RCC 7860 (cell line): ENCODE measurements around the gene CPEB1.

Experiments used
- DNase-seq: peaks from one replicate; pipeline ENCODE4 v3.0.0-alpha.2; 2015; ENCODE audit warnings: low spot score
- FAIRE-seq: peaks from 2 replicates; lab custom pipeline; 2012; peaks lifted over from hg19 to GRCh38; lab: Jason Lieb, UNC

Gene CPEB1

DNA sequence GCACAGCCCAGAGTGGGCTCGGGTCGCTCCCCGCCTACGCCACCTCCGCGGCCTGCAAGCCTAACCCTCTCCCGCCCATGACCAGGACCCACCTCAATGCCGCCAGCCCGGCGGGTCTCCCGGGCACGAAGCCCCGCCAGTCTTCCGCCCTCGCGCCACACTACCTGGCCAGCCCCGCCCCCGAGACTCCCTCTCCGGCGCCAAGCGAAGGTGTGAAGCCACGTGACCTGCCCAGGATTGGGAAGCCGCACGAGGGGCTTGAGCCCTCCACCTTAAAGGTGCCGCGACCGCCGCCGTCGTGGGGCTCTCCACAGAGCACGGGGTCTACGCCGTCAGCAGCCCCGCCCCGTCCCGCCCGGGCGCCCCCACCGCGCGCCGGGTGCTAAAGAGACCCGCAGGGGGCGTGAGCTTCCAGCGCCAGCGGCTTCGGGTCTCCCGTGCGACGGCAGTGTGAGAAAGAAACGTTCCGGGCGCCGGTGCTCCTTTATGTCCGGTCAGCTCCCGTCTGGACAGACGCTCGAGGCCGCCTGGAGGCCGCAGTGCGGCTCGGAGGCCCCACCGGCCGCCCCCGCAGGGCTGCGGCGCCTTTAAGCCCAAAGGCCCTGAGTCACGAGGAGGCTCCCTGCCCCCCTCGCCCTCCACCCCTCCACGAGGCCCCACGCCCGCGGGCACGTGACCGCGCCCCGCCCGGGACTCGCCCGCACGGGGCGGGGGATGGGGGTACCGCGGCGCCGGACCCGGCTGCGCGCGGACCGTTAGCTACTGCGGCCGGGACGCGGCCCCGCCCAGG, at the start of gene CPEB1:
Gene CPEB1, minus strand, starts transcription at position 319 of the 790 bp plus-strand sequence. CDS start 18,904 bp downstream, outside the sequence.
- no peak for FAIRE-seq
- DNase-seq = peak; percentile 27

DNA sequence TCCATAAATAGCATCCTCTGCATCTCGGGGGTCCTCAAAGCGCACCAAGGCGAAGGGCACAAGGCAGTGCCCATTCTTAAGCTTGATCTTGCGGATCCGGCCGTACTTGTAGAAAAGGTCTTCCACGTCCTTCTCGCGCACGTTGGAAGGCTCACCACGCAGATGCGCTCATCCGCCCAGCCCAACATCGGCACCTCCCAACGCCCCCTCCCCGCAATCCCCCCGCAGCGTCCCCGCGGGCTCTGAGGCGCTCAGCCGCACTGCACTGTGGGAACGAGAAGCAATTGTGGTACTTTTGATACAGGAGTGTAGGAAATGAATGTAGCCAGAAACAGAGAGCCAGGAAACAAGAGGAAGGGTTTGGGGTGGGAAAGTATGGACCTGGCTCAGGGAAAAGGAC, 45.0 kb upstream of the CPEB1 start:
- FAIRE-seq = no peak
- no peak for DNase-seq

DNA sequence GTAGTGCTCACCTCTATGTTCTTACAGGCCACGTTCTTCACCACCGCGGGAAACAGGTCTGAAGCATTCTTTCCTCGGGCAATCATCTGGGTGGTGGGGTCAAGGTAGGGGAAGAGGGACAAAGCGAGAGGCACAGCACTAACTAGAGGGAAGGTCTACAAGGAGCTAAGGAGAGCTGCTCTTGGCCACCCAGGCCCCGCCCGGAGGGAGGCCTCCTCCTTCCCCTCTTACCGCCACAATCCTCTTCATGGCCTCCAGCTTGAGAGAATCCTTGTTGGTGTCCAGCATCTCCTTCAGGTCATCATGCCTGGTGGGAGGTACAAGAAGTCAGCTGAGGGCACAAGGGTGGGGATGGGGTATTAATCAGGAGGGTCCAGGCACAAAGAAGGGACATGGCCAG, 42.0 kb upstream of the CPEB1 start:
- DNase-seq = no peak
- FAIRE-seq = no peak

DNA sequence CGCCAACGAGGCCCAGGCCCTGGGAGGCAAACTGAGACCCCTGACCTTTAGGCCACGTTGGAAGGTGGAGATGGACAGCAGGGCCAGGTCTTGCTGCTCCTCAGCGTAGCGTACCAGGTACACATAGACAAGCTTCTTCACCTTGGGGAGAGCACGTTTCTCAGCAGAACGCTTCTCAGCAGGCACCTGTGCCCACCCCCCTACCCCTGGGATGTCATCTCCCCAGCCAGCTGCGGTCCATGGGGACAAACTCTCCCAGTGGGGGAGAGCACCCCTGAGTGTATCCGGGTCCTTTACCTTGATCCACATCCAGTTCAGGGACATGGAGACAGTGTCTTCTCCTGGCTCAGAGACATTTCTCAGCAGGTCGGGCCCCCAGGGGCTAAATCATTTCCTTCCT, 41.5 kb upstream of the CPEB1 start:
- FAIRE-seq = no peak

DNA sequence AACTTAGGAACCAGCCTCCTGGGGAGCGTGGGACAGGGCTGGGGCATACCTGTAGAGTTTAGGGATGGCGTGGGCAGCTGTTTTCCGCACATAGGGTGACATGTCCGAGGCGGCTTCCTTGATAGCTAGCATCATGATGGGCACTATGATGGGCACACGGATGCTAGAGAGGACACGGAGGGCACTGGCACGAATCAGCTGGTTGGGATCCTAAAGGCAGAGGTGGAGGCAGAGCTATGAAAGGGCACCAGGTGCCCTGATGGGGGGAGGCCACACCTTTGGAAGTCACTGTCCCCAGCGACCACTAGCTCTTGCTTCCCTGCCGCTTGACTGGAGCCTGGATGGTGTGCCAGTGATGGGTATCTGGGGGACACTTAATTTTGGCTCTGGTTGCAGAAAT, 34.2 kb upstream of the CPEB1 start:
- no peak for FAIRE-seq
- no peak for DNase-seq

More for the DNA sequence above, 41.5 kb upstream of the CPEB1 start:
- DNase-seq = no peak

DNA sequence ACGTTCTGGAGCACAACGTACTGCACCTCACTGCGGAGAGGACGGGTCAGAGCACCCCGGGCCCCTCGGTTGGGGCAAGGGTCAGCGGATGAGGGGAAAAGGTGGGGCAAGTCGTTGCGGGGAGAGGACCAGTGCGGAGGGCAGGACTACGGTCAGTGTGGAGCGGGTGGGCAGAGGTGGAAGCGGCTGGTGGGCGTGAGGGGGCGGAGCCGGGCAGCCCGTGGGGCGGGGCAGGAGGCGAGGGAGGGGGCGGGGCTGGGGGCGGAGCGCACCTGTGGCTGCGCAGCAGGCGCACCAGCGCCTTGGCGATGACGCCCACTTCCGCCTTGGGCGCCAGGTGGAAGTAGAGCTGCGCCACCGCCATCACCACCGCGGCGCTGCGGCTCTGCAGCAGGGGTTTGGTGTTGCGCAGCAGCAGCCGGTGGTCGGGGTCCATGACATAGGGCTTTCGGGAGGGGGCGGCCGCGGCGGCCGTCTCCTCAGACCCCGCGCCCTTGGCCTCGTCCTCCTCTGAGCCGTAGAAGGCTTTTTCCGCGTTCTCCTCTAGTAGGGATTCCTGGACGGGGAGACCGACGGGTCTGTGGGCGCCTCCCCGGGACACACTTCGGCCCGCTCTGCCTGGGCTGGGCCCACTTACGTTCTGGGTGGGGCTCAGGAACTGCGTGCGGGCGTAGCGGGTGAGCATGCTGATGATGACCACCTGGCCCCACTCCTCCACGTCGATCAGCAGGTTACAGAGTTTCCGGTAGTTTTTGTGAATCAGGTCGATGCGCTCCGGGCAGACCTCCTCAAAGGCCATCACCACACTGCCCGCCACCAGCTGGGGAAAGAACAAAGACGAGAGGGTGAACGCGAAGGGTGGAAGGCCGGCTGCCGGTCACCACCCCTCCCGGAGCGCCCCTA, 33.3 kb upstream of the CPEB1 start:
- DNase-seq (no peak), FAIRE-seq (no peak)

DNA sequence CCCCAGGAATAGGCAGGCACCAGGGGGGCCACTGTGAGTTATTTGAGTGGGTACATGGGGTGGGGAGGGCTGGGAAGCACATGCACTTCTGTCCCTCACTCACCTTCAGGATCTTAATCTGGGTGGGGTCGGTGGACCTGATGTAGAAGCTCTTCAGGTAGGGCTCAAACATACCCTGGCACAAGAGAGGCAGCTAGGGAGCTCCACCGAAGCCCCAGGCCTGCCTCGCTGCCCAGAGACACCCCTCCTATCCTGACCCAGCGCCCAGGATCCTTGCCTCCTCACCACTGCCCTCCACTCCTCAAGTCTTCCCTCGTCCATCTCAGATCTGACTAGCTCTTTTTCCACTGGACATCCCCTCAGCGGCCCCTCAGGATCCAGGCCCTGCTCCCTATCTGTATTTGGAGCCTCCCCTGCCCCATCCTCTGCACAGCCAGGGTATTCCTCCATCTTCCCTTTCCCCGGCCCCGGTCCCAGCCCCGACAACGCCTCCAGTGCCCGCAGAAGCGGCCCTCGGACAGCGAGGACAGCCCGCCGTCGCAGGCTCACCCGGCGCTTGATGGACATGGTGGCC, 32.5 kb upstream of the CPEB1 start:
- DNase-seq (no peak), FAIRE-seq (no peak)

DNA sequence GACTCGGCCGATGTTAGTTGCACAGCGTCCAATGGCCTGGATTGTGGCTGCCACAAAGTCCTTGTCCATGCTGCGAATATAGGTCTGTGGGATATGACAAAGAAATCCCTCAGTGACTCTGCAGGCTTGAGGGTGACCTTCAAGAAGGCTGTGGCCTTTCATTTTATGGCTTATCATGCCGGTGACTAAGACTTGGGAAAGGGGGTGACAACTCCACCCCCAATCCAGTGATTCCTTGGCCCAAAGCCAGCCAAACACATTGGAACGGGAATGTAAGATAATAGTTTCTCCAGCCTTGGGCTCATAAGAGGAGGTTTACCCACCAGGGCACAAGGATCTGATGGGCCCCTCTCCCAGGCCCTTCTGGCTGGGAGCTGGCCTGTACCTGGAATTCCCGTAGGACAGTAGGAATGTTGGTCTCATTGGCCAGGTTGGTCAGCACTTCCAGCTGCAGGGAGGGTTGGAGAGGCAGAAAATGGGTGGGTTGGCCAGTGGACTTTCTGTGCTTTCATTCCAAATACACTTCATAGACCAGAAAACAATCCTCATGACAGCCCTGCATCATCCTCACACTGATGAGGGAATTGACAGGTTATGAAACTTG, 30.7 kb upstream of the CPEB1 start:
- DNase-seq (no peak), FAIRE-seq (no peak)

DNA sequence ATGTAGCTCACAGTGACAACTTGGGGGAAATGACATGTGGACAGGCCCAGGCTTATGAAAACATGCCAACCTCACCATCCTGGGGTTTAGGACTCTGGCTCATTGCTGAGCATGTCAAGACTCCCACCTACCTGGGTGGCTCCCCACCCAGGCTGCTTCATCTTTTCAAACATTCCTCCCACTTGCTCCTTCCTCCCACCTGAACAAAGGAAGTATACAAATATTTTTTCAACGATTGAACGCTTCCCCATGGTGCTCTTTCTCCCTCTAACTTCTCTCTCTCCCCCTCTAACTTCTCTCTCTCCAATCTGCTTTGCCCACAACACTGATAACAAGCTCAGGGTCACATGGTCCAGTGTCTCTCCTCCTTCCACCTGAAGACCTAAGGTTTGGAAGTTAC, 27.7 kb upstream of the CPEB1 start:
- FAIRE-seq = no peak
- DNase-seq = no peak

DNA sequence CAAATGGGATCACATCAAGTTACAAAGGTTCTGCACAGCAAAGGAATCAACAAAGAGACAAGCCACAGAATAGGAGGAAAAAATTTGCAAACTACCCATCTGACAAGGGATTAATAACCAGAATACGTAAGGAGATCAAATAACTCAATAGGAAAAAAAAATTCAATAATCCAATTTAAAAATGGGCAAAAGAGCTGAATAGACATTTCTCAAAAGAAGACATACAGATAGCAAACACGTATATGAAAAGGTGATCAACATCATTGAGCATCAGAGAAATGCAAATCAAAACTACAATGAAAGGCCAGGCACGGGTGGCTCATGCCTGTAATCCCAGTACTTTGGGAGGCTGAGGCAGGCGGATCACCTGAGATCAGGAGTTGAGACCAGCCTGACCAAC, 23.5 kb upstream of the CPEB1 start:
- DNase-seq = no peak
- no peak for FAIRE-seq

DNA sequence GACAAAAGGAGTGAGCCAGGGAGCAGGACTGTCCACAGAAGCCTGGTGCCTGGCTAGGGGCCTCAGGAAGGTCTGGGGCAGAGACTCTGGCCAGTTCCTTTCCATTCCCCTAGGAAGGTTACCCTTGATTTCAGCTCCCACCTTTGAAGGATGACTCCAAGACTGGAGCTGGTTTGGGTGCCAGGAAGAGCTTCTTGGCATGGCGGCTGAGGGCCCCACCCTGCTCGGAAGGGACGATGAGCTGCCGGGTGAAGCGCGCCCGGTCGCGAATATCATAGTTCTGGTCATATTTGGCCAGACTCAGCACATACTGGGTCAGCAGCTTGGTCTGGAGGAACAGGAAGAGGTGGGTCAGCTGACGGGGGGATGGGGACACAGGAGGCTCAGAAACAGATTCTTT, 19.4 kb upstream of the CPEB1 start:
- DNase-seq = no peak
- FAIRE-seq = no peak

DNA sequence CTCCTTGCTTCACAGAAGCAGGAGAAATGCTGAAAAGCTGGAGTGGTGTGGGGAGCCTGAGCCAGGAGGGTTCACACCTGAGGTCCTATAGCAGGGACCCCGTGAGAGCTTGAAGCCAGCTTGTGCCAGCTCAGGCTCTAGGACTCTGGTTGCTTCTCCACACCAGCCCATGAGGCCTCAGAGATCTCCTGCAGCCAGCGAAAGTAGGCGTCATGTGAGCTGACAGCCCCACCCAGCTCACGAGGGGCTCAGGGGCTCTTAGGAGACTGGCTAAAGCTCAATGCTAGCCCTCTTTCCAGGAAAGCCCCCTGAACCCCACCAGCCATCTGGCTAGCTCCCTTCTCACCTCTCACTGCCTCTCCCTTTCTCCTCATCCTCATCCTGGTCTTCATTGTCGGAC, 16.9 kb upstream of the CPEB1 start:
- FAIRE-seq = no peak
- no peak for DNase-seq

DNA sequence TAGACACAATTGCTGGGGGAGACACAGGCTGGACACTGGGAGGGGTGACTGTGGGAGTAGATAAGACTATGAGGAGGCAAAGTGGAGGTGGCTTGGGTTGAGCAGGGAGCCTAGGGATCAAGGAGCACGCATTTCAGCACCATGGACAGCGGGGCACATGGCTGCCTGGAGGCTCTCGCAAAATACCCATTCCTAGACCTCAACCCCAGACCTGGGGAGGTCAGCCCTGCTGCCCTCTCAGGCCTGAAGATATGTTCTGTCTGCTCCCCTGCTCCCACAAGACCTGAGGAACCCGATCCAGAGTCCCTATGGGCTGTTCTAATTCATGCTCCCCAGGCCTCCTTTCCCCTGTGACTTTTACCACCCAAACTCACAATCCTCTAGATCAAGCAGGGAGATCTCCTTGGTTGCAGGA, 16.0 kb upstream of the CPEB1 start:
- DNase-seq (no peak), FAIRE-seq (no peak)

DNA sequence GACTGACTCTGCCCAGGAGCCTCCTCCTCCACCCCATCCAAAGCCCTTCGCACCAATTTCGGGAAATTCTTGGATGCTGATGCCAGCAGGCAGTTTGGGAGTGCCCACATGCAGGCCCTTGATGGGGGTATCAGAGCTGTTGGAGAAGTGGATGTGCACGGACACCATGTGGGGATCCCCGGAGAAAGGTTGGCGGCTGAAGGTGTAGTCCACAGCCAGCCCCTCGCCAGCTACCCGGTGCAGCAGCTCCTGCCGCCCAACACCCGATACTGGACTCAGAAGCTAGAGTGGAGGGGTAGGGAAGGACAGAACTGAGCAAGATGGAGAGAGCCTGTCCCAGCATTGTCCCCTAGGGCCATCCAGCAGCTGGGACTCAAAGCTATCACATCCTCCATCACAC, 15.5 kb upstream of the CPEB1 start:
- FAIRE-seq = no peak
- DNase-seq = no peak

DNA sequence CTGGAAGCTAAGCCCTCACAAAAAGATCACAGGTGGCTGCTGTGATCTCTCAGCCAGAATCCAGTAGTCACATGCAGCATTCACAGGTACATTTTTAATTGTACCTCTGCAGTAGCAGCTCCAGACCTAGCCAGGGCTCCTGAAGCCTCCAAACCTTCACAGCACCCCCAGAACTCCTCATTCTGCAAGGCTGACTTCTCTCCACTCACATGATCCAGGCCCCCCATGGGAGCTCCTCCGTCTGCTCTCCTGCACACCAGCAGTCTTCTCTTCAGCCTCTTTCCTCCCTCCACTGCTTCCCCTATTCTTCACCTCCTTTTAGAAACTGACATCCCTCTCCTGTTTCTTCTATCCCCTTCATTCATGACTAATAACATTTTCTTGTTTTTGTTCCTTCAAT, 13.2 kb upstream of the CPEB1 start:
- FAIRE-seq (no peak), DNase-seq (no peak)

DNA sequence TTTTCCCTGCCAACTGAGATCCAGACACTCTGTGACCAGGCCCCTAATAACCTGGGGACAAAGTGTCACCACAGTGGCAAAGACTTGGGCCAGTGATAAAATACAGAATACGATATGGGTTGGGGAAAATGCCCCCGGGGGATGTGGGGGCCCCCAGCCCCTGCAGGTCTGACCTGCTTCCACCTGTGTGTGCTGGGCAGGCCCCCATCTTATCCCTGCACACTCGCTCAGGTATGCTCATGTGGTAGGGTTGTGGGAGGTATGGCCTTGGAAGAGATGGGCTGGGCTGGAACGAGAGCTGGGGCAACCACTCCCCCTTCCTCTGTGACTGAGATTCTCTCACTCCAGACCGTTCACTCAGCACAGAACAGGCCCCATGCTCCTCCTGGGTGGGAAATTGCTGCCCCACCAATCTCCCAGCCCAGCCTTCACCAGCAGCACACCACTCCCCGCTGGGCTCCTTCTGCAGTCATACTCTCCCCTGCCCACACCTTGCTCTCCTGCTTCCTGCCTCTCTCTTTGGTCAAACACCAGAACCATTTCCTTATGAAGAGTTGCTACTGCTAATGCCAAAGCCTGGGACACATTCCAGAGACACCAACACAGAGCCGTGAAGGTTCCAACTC, 9.6 kb upstream of the CPEB1 start:
- no peak for FAIRE-seq
- no peak for DNase-seq

DNA sequence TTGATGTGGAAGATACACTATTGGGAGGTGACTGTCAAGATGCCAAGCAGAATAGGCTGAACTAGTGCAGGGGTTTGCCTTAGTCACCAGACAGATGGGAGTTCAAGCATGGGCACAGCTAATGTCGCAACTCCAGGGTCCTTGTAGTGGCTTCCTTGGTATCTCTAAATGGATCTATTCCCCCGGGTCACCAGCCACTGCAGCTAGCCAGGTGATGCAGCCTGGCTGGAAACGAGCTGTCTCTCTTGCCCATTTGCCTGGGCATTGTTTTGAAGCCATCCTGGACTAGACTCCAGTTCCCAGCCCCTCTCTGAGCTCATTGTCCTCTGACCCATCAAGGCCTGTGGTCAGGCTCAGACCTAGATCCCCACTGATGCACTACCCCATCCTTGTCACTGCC, 8.4 kb upstream of the CPEB1 start:
- DNase-seq (no peak), FAIRE-seq (no peak)

DNA sequence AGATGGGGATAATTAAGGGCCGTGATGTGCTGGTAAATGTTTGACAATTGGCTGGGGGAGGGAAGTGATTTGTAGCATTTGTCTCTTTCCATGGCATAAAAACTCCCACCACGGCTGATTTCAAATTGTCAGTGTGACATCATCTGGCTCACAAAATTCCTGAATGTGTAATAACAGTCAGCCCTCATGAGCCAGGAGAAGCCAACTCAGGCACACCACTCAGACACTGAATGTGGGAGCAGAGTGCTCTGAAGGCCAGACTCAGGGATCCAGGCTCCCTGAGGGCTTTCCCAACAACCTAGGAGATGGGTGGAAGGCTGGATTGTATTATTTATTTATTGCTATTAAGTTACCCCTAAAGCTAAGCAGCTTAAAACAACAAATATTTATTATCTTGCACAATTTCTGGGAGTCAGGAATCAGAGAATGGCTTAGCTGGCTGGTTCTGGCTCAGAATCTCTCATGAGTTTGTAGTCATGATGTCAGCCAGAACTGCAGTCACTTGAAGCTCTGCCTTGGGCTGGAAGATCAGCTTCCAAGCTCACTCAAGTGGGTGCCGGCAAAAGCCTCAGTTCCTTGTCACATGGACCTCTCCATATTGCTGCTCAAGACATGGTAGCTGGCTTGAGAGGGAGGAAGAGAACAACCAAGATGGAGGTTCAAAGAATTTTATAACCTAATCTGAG, 6.5 kb upstream of the CPEB1 start:
- DNase-seq = no peak

DNA sequence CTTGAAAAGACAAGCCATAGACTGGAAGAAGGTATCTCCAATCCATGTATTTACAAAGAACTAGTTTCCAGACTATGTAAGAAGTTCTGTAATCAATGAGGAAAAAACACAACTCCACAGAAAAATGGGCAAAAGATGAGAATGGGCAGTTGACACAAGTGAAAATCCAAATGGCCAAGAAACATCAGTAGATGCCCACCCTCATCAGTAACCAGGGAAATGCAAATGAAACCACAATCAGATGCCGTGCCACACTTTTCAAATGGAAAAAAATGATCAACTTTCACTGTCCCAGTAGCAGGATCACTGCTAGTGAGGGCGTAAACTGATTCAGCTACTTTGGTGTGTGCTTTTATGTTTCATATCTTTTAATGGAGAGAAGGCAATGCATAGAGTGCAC, 4.5 kb upstream of the CPEB1 start:
- no peak for FAIRE-seq
- DNase-seq = no peak

More for the DNA sequence above, 6.5 kb upstream of the CPEB1 start:
- FAIRE-seq = no peak

DNA sequence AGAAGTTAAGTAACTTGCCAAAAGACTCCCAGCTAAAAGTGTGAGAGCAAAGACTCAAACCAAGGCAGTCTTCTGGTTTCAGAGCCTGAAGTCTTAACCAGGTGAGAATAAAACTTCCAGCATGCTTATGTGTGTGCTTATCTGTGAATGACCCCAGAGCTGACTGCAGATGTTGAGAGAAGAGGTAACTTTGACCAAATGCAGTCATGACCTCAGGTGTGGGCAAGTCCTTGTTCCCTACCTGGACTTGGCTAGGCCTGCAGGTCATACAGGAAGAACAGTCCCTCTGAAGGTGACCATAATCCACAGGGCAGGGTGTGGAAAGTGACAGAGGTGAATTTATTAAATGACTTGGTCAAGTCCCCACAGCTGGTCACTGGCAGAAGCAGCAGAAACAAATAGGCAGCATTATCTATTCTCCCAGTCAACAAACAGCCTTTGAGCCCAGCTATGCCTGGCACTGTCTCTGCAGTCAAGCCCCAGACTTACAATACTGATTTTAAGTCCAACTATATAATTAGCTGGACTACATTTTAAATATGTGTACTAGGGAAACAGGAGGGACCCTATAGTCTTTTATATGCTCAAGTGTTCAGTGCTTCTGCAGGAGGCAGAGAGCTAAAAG, 3.0 kb upstream of the CPEB1 start:
- no peak for DNase-seq
- no peak for FAIRE-seq
